Measurements from ENCODE around the gene PCF11. TPM values are rescaled to one million over a fixed set of nuclear protein-coding genes. Genes with fewer than 3 reads are reported as not detected.

Gene PCF11
- total RNA-seq, 1 experiment from 2014 or later, result 45.0 TPM

DNA sequence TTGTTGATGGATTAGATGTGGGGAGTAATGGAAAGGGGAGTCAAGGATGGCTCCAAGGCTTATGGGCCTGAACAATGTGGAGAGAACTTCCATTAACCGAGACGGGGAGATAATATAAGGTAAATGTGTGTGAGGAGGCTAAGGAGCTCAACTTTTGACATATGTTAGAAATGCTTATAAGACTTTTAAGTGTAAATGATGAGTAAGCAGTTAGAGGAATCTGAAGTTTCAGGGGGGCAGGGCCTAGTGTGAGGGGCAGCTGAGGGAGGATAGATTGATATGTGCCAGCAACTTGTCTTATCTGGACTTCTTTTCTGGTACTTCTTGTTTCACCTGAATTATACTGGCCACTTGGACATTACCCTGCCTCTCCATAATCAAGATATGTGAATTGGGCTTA is 66.5 kb downstream of the PCF11 start:
- no peaks in the 10 kb centered on the region for H3K36me3 Mint-ChIP-seq (ENCODE audit: insufficient read depth, unreplicated experiment)
- no peaks in the 10 kb centered on the region for H3K9me3 Mint-ChIP-seq (ENCODE audit: low read depth, unreplicated experiment)
- no peak for DNase-seq
- TF ChIP-seq, protein P1, sequence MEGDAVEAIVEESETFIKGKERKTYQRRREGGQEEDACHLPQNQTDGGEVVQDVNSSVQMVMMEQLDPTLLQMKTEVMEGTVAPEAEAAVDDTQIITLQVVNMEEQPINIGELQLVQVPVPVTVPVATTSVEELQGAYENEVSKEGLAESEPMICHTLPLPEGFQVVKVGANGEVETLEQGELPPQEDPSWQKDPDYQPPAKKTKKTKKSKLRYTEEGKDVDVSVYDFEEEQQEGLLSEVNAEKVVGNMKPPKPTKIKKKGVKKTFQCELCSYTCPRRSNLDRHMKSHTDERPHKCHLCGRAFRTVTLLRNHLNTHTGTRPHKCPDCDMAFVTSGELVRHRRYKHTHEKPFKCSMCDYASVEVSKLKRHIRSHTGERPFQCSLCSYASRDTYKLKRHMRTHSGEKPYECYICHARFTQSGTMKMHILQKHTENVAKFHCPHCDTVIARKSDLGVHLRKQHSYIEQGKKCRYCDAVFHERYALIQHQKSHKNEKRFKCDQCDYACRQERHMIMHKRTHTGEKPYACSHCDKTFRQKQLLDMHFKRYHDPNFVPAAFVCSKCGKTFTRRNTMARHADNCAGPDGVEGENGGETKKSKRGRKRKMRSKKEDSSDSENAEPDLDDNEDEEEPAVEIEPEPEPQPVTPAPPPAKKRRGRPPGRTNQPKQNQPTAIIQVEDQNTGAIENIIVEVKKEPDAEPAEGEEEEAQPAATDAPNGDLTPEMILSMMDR (IDR thresholded peaks at IDR 0.05; ENCODE audit: unreplicated experiment), result no peak
- H3K4me1 Mint-ChIP-seq (ENCODE audit: low read depth, unreplicated experiment), result no peaks in the 10 kb centered on the region
- BruUV-seq (replicated peaks), result no TSS peak
- no peak overlapping the region for H3K27ac Mint-ChIP-seq (ENCODE audit: unreplicated experiment)
- H3K27me3 Mint-ChIP-seq (ENCODE audit: unreplicated experiment), result peaks cover 10% of the 10 kb centered on the region
- no peak overlapping the region for H3K4me3 Mint-ChIP-seq (ENCODE audit: low read depth, unreplicated experiment)
- intact Hi-C loops (cut with micrococcal nuclease; ENCODE audit: unreplicated experiment), result no loop called here
- CTCF ChIA-PET, result no interaction called here

DNA sequence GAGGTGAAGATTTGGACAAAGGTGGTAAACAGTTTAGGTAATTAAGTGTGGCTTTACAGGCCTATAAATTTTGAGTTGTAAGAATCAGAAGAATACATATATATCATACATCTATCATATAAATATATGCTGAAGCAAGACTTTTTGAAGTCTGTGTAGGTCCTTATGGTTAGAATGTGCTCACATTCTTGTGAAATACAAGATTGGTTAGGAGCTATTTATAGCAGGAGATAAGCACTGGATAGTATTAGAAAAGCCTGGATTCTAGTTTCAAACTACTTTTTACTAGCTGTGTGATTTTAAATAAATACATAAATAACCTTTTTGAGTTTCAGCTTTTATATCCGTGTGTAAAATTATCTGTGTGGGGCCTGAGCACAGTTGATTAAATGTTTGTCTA is 78.9 kb downstream of the PCF11 start:
- intact Hi-C loops (cut with micrococcal nuclease; ENCODE audit: unreplicated experiment), result no loop called here
- Mint-ChIP-seq H3K36me3 (ENCODE audit: insufficient read depth, unreplicated experiment) (no peaks in the 10 kb centered on the region), H3K4me3 (ENCODE audit: low read depth, unreplicated experiment) (no peak overlapping the region), H3K9me3 (ENCODE audit: low read depth, unreplicated experiment) (no peaks in the 10 kb centered on the region), H3K27ac (ENCODE audit: unreplicated experiment) (no peak overlapping the region), H3K4me1 (ENCODE audit: low read depth, unreplicated experiment) (peaks cover 1% of the 10 kb centered on the region), H3K27me3 (ENCODE audit: unreplicated experiment) (no peaks in the 10 kb centered on the region)
- no TSS peak for BruUV-seq (replicated peaks)
- CTCF ChIA-PET, result interaction anchor here (0.6 kb wide), 1 partner anchor 326 kb away, joined by 3 read pairs; no protein-coding TSS in a partner anchor
- DNase-seq, result no peak
- TF ChIP-seq, protein P1 (IDR thresholded peaks at IDR 0.05; ENCODE audit: unreplicated experiment), result no peak

Other genes with a start within 250 kb of the PCF11 start
- gene RAB30, start 85.2 kb upstream of the PCF11 start, total RNA-seq (2022), result 1.5 and 2.2 TPM in 2 replicates
- gene ANKRD42, start 36.6 kb downstream of the PCF11 start, total RNA-seq (2022), result 5.2 and 5.6 TPM in 2 replicates
- gene CCDC90B, start 129.2 kb downstream of the PCF11 start, total RNA-seq (2022), result 21.8 and 23.3 TPM in 2 replicates

Data from Calu3 (cell line).